H1 (cell line): ENCODE data around the gene ACAP2. TPM values are rescaled to one million over a fixed set of nuclear protein-coding genes. Genes with fewer than 3 reads are reported as not detected.

Source experiments
- CTCF ChIA-PET: fragments of 300-600 bp; sonication (Branson Sonifier 250); formaldehyde crosslinking; loops from one replicate; lab custom pipeline; 2021; ENCODE audit not compliant: partially characterized antibody; lab: Charles Lee
- POLR2A ChIA-PET: fragments of 300-600 bp; sonication (Branson Sonifier 250); formaldehyde crosslinking; loops from one replicate; lab custom pipeline; 2021; ENCODE audit warnings: inconsistent platforms; ENCODE audit not compliant: partially characterized antibody; lab: Charles Lee
- DNase-seq, 2 experiments: peaks; one replicate each; pipeline versions ENCODE4 v3.0.0 to v3.0.0-alpha.2; 2010 to 2022; ENCODE audit warnings: low spot score in 2 of 2, low read depth in 1 of 2, mixed read lengths in 1 of 2
- FAIRE-seq: peaks from 2 replicates; lab custom pipeline; 2011; peaks lifted over from hg19 to GRCh38; lab: Jason Lieb, UNC
- H2AFZ ChIP-seq: 2 replicates; pipeline ENCODE4 v1.8.1; 2012; ENCODE audit warnings: low read length, inconsistent platforms
- H2AK5ac ChIP-seq: 2 replicates; pipeline ENCODE4 v1.6.1; 2013; ENCODE audit warnings: low read depth, low read length
- H2BK120ac ChIP-seq: replicated peaks from 2 replicates; pipeline ENCODE3; 2013; ENCODE audit warnings: low read depth, low read length, inconsistent platforms
- H2BK12ac ChIP-seq: 2 replicates; pipeline ENCODE4 v1.6.1; 2013; ENCODE audit warnings: low read depth, low read length
- H2BK15ac ChIP-seq: 2 replicates; pipeline ENCODE4 v1.6.1; 2013; ENCODE audit warnings: low read length
- H2BK20ac ChIP-seq: 2 replicates; pipeline ENCODE4 v1.6.1; 2013; ENCODE audit warnings: low read length
- H2BK5ac ChIP-seq: 2 replicates; pipeline ENCODE4 v1.6.1; 2013; ENCODE audit warnings: low read depth, low read length
- H3K14ac ChIP-seq: 2 replicates; pipeline ENCODE4 v1.6.1; 2013; ENCODE audit warnings: inconsistent platforms; ENCODE audit not compliant: insufficient read length
- H3K18ac ChIP-seq: 2 replicates; pipeline ENCODE4 v1.6.1; 2013; ENCODE audit warnings: low read length; ENCODE audit errors: extremely low read depth
- H3K23ac ChIP-seq: 2 replicates; pipeline ENCODE4 v1.6.1; 2013; ENCODE audit warnings: inconsistent platforms; ENCODE audit not compliant: insufficient read length
- H3K23me2 ChIP-seq: 2 replicates; pipeline ENCODE4 v1.6.1; 2013; ENCODE audit warnings: low read depth, low read length
- H3K27ac ChIP-seq: 2 replicates; pipeline ENCODE4 v1.6.1; 2011; ENCODE audit warnings: low read depth, low read length, inconsistent platforms
- H3K27me3 ChIP-seq, 4 experiments: replicated peaks in 1 of 4; 1 replicate in 1 of 4; 2 replicates in 3 of 4; pipeline versions ENCODE4 v1.6.1 to v1.8.1; 2011 to 2013; ENCODE audit warnings: low read length in 3 of 4, mild to moderate bottlenecking in 3 of 4, inconsistent platforms in 2 of 4, mixed read lengths in 2 of 4, moderate library complexity in 1 of 4; ENCODE audit not compliant: control insufficient read depth in 3 of 4, insufficient read depth in 3 of 4; ENCODE audit errors: extremely low read depth in 1 of 4
- H3K36me3 ChIP-seq, 4 experiments: 2 replicates each; pipeline versions ENCODE4 v1.6.1 to v1.8.1; 2011 to 2013; ENCODE audit warnings: mild to moderate bottlenecking in 4 of 4, low read length in 3 of 4, moderate library complexity in 2 of 4, control low read depth in 1 of 4, inconsistent platforms in 1 of 4; ENCODE audit not compliant: insufficient read depth in 4 of 4, control insufficient read depth in 2 of 4
- H3K4ac ChIP-seq: replicated peaks from 2 replicates; pipeline ENCODE3; 2013; ENCODE audit warnings: low read length, low read depth, mixed read lengths, inconsistent platforms; ENCODE audit not compliant: insufficient read length
- H3K4me1 ChIP-seq, 4 experiments: replicated peaks in 1 of 4; 1 replicate in 1 of 4; 2 replicates in 3 of 4; pipeline versions ENCODE4 v1.6.1 to v1.8.1; 2011 to 2013; ENCODE audit warnings: low read length in 3 of 4, inconsistent platforms in 2 of 4, mixed read lengths in 1 of 4; ENCODE audit not compliant: insufficient read depth in 4 of 4, control insufficient read depth in 3 of 4
- H3K4me2 ChIP-seq, 2 experiments: 2 replicates each; pipeline versions ENCODE4 v1.6.1 to v1.8.1; 2011 to 2013; ENCODE audit warnings: low read depth in 2 of 2, low read length in 2 of 2, control low read depth in 1 of 2, inconsistent platforms in 1 of 2, mild to moderate bottlenecking in 1 of 2; ENCODE audit not compliant: insufficient read depth in 1 of 2
- H3K4me3 ChIP-seq, 4 experiments: fragments of 200-600, 300-600 bp in 1 of 4; sonication (generic), shearing (Covaris generic), sonication (Bioruptor Twin) in 1 of 4; 2 replicates each; pipeline versions ENCODE4 v1.5.1 to v1.8.1; 2011 to 2016; ENCODE audit warnings: low read length in 4 of 4, low read depth in 3 of 4, control low read depth in 2 of 4, inconsistent platforms in 2 of 4, mild to moderate bottlenecking in 2 of 4, mixed read lengths in 1 of 4, moderate library complexity in 1 of 4; ENCODE audit not compliant: insufficient read depth in 2 of 4; ENCODE audit errors: extremely low read depth in 1 of 4
- H3K56ac ChIP-seq: replicated peaks from 2 replicates; pipeline ENCODE3; 2013; ENCODE audit warnings: low read depth, mild to moderate bottlenecking, mixed read lengths, low read length, inconsistent platforms; ENCODE audit not compliant: insufficient read length
- H3K79me1 ChIP-seq: 2 replicates; pipeline ENCODE4 v1.6.1; 2013; ENCODE audit warnings: low read depth, low read length, control low read depth
- H3K79me2 ChIP-seq, 2 experiments: 2 replicates each; pipeline versions ENCODE4 v1.6.1 to v1.8.1; 2012 to 2013; ENCODE audit warnings: low read length in 2 of 2, mild to moderate bottlenecking in 2 of 2, inconsistent platforms in 1 of 2; ENCODE audit not compliant: insufficient read depth in 2 of 2, control insufficient read depth in 1 of 2
- H3K9ac ChIP-seq, 4 experiments: replicated peaks in 1 of 4; 1 replicate in 1 of 4; 2 replicates in 3 of 4; pipeline versions ENCODE4 v1.6.1 to v1.8.1; 2011 to 2013; ENCODE audit warnings: low read depth in 3 of 4, low read length in 3 of 4, control low read depth in 2 of 4, mild to moderate bottlenecking in 2 of 4, moderate library complexity in 2 of 4, inconsistent platforms in 1 of 4; ENCODE audit errors: extremely low read depth in 1 of 4
- H3K9me3 ChIP-seq, 2 experiments: 2 replicates each; pipeline versions ENCODE4 v1.6.1 to v1.8.1; 2012 to 2013; ENCODE audit warnings: mild to moderate bottlenecking in 2 of 2, moderate library complexity in 2 of 2, control low read depth in 1 of 2, inconsistent platforms in 1 of 2, low read depth in 1 of 2, low read length in 1 of 2, mixed read lengths in 1 of 2; ENCODE audit not compliant: insufficient read depth in 2 of 2
- H4K20me1 ChIP-seq, 2 experiments: replicated peaks in 1 of 2; 2 replicates each; pipeline versions ENCODE3 to v1.8.1; 2011 to 2013; ENCODE audit warnings: inconsistent platforms in 2 of 2, low read length in 2 of 2, mild to moderate bottlenecking in 1 of 2; ENCODE audit not compliant: insufficient read depth in 2 of 2, control insufficient read depth in 1 of 2
- H4K5ac ChIP-seq: 2 replicates; pipeline ENCODE4 v1.6.1; 2013; ENCODE audit warnings: low read length, low read depth, mixed read lengths, inconsistent platforms; ENCODE audit not compliant: insufficient read length
- H4K8ac ChIP-seq: 2 replicates; pipeline ENCODE4 v1.8.0; 2013; ENCODE audit warnings: mild to moderate bottlenecking, moderate library complexity, low read length, inconsistent platforms; ENCODE audit not compliant: insufficient read depth; ENCODE audit errors: extremely low read depth
- H4K91ac ChIP-seq: replicated peaks from 2 replicates; pipeline ENCODE3; 2013; ENCODE audit warnings: low read length, mixed read lengths, inconsistent platforms; ENCODE audit not compliant: insufficient read length
- ATF2 ChIP-seq: IDR thresholded peaks from 2 replicates; pipeline ENCODE4 v1.6.1; 2012; ENCODE audit warnings: low read length, inconsistent platforms
- CBX5 ChIP-seq: fragments of 300-800, 300-1000 bp; sonication (generic); IDR thresholded peaks from 2 replicates; pipeline ENCODE4 v1.7.1; 2016; ENCODE audit warnings: antibody characterized with exemption, low read length, low read depth
- CBX8 ChIP-seq: fragments of 300-800, 300-1000 bp; sonication (generic); IDR thresholded peaks from 2 replicates; pipeline ENCODE4 v1.7.1; 2016; ENCODE audit warnings: low read depth, low read length, borderline replicate concordance
- CHD1 ChIP-seq: IDR thresholded peaks from 2 replicates; pipeline ENCODE4 v1.6.1; 2012; ENCODE audit warnings: low read depth, low read length, improper control_type of control experiment
- KDM4A ChIP-seq: IDR thresholded peaks from one replicate; pipeline ENCODE4 v1.7.1; 2012; ENCODE audit warnings: low read depth, mild to moderate bottlenecking, moderate library complexity, low read length, inconsistent platforms; ENCODE audit not compliant: severe bottlenecking
- MAFK ChIP-seq: IDR thresholded peaks from 2 replicates; pipeline ENCODE4 v1.6.1; 2012; ENCODE audit warnings: low read depth, mild to moderate bottlenecking, improper control_type of control experiment, low read length
- RBBP5 ChIP-seq: IDR thresholded peaks from 2 replicates; pipeline ENCODE4 v1.7.1; 2012; ENCODE audit warnings: low read depth, mild to moderate bottlenecking, inconsistent platforms, low read length, moderate library complexity, borderline replicate concordance
- RFX5 ChIP-seq: IDR thresholded peaks from 2 replicates; pipeline ENCODE4 v1.6.1; 2011; ENCODE audit warnings: low read depth, low read length, improper control_type of control experiment, borderline replicate concordance
- SIX5 ChIP-seq: IDR thresholded peaks from 2 replicates; pipeline ENCODE4 v1.6.1; 2011; ENCODE audit warnings: mild to moderate bottlenecking, low read depth, low read length
- SP4 ChIP-seq: IDR thresholded peaks from 2 replicates; pipeline ENCODE4 v1.6.1; 2012; ENCODE audit warnings: low read length, inconsistent platforms
- TAF1 ChIP-seq: IDR thresholded peaks from 2 replicates; pipeline ENCODE4 v1.6.1; 2011; ENCODE audit warnings: mild to moderate bottlenecking, low read depth, low read length
- WGBS, 2 experiments: shearing (Covaris generic) in 1 of 2; methylation state at CpG; one replicate each; pipeline versions ENCODE4 v1.1.6 to v1.1.7; 2013 to 2015; ENCODE audit warnings: low lambda C conversion rate in 2 of 2, mixed read lengths in 2 of 2, inconsistent platforms in 1 of 2, low coverage in 1 of 2, missing lambda C conversion rate in 1 of 2; ENCODE audit not compliant: insufficient replicate concordance in 2 of 2, insufficient coverage in 1 of 2, insufficient read length in 1 of 2; ENCODE audit errors: extremely low coverage in 1 of 2, missing lambda C conversion rate in 1 of 2; 5-methylcytosine and 5-hydroxymethylcytosine counted together
- polyA plus RNA-seq, 7 experiments: library from polyadenylated mRNA; depleted of rRNA in 3 of 7; stranded (reverse) in 5 of 7; unstranded in 2 of 7; fragments of >200 nt in 5 of 7; fragments of 200-250 nt in 2 of 7; gene quantifications; 1 replicate in 5 of 7; 2 replicates in 1 of 7; 4 replicates in 1 of 7; pipeline versions ENCODE4 v1.2.1 to v1.2.3, GENCODE V29; 2011 to 2013; ENCODE audit warnings: missing spikeins in 2 of 7, mixed read lengths in 2 of 7
- total RNA-seq: library from RNA; stranded (reverse); fragmentation: NEBNext Ultra II Directional; extraction: Animal tissue kit (Norgen Biotek cat#: 25700); gene quantifications from 2 replicates; pipeline ENCODE4 v1.2.1, GENCODE V29; 2021
- TF ChIP-seq, protein P1 (sequence below): IDR thresholded peaks from 2 replicates; pipeline ENCODE4 v1.6.1; 2012; ENCODE audit warnings: inconsistent platforms

ACAP2 gene
- total and polyA plus RNA-seq, 2 of the 8 experiments (the other 6 are each of a cell fraction or from before 2014, with no cell fraction given) = 7.7 to 37.3 TPM

DNA sequence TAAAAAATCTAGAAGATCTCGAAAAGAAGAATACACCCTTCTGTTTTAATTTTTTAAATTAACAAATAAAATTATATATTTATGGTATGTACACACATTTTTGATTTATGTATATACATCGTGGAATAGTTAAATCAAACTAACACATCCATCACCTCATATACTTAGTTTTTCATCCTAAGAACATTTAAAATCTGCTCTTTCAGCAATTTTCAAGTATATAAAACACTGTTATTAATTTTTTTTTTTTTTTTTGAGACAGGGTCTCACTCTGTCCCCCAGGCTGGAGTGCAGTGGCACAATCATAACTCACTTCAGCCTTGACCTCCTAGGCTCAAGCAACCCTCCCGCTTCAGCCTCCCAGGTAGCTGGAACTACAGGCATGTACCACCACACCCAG, 32.8 kb upstream of the ACAP2 start:
- no peak for FAIRE-seq
- Histone ChIP-seq H4K5ac (no peak overlapping the region), H3K4me2 (no peak overlapping the region), H3K14ac (no peak overlapping the region), H2BK5ac (no peak overlapping the region), H4K20me1 (no peaks in the 10 kb centered on the region), H3K27me3 (no peaks in the 10 kb centered on the region), H3K18ac (no peak overlapping the region), H2BK12ac (no peak overlapping the region), H3K36me3 (no peaks in the 10 kb centered on the region), H4K91ac (no peak overlapping the region), H2AK5ac (no peak overlapping the region), H2BK120ac (no peak overlapping the region), H4K8ac (no peak overlapping the region), H3K27ac (no peak overlapping the region), H2BK20ac (no peak overlapping the region), H3K9ac (no peak overlapping the region), H3K4me3 (no peak overlapping the region), H2BK15ac (no peak overlapping the region), H3K4ac (no peak overlapping the region), H3K23me2 (no peaks in the 10 kb centered on the region), H3K4me1 (no peaks in the 10 kb centered on the region), H3K79me2 (no peaks in the 10 kb centered on the region), H3K9me3 (no peaks in the 10 kb centered on the region), H3K23ac (no peak overlapping the region), H2AFZ (no peak overlapping the region), H3K79me1 (no peaks in the 10 kb centered on the region), H3K56ac (no peak overlapping the region)
- ChIA-PET POLR2A (interaction anchor here (1.1 kb wide), 1 partner anchor 29 kb away, joined by 3 read pairs; no protein-coding TSS in a partner anchor), CTCF (interaction anchor here (0.8 to 1.4 kb wide), 2 partner anchors 32 to 204 kb away, joined by 3 to 4 read pairs; partner anchors contain the start of gene XXYLT1)
- 93% methylated on average over 3 of the region's 3 CpGs; no CpG with 5 or more reads in 1 of the 2 experiments for WGBS, 2 experiments
- no peak for DNase-seq
- TF ChIP-seq RFX5 (no peak), ATF2 (no peak), TAF1 (no peak), CHD1 (no peak), MAFK (no peak), CBX8 (no peak), CBX5 (no peak), SP4 (no peak), SIX5 (no peak), KDM4A (no peak), RBBP5 (no peak)
- TF ChIP-seq, protein P1, sequence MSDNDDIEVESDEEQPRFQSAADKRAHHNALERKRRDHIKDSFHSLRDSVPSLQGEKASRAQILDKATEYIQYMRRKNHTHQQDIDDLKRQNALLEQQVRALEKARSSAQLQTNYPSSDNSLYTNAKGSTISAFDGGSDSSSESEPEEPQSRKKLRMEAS = no peak
